Hypothalamus (tissue), 51 donors: ENCODE data around the gene TOLLIP.
"Not testable (repeated sequence)": the region's sequence is repeated elsewhere in the genome, so short reads cannot be mapped to it uniquely, and the experiment has no call there.

Experiments used
- DNase-seq, 51 donors: peaks; one replicate each; lab custom pipeline; 2025; lab: John Stamatoyannopoulos, UW

The TOLLIP gene

GRCh38 chr11:1309498-1310317 lies at the start of gene TOLLIP:
TOLLIP (minus strand) TSS chr11:1309632; CDS start chr11:1309498, 134 bp downstream.
- peak; percentile 61 to 99 (median 93) for DNase-seq

- DNase-seq, result not testable (repeated sequence)
Observed at GRCh38 chr11:1358931-1359330, 49.5 kb upstream of the TOLLIP start.

GRCh38 chr11:1358286-1358685 lies 48.9 kb upstream of the TOLLIP start:
- DNase-seq, result no peak

- no peak for DNase-seq
Observed at GRCh38 chr11:1356478-1356960, 47.1 kb upstream of the TOLLIP start.

GRCh38 chr11:1356007-1356435 lies 46.6 kb upstream of the TOLLIP start:
- DNase-seq, result no peak

- no peak for DNase-seq
Observed at GRCh38 chr11:1354125-1354938, 44.9 kb upstream of the TOLLIP start.

GRCh38 chr11:1353383-1354124 lies 44.1 kb upstream of the TOLLIP start:
- no peak for DNase-seq

- no peak for DNase-seq
Observed at GRCh38 chr11:1352696-1353382, 43.4 kb upstream of the TOLLIP start.

- DNase-seq, result no peak
Observed at GRCh38 chr11:1351278-1351937, 42.0 kb upstream of the TOLLIP start.

GRCh38 chr11:1350086-1350725 lies 40.8 kb upstream of the TOLLIP start:
- DNase-seq, result no peak

- no peak for DNase-seq
Observed at GRCh38 chr11:1349327-1350041, 40.1 kb upstream of the TOLLIP start.

GRCh38 chr11:1348796-1349326 lies 39.4 kb upstream of the TOLLIP start:
- DNase-seq, result no peak

- no peak for DNase-seq
Observed at GRCh38 chr11:1348146-1348795, 38.8 kb upstream of the TOLLIP start.

- not testable (repeated sequence) for DNase-seq
Observed at GRCh38 chr11:1347411-1347999, 38.1 kb upstream of the TOLLIP start.

- no peak for DNase-seq
Observed at GRCh38 chr11:1346669-1347390, 37.4 kb upstream of the TOLLIP start.

- DNase-seq, result no peak
Observed at GRCh38 chr11:1345737-1346513, 36.5 kb upstream of the TOLLIP start.
